Activated CD8-positive, alpha-beta memory T cell treated with anti-CD3 and anti-CD28 coated beads for 1 hour (primary cell): ENCODE results near the gene FEZF1.

Experiments
- DNase-seq, 2 donors: peaks; one replicate each; pipeline ENCODE4 v3.0.0-alpha.2; 2020; ENCODE audit warnings: low read depth in 1 of 2; ENCODE audit errors: extremely low read depth in 1 of 2

Gene FEZF1

DNA sequence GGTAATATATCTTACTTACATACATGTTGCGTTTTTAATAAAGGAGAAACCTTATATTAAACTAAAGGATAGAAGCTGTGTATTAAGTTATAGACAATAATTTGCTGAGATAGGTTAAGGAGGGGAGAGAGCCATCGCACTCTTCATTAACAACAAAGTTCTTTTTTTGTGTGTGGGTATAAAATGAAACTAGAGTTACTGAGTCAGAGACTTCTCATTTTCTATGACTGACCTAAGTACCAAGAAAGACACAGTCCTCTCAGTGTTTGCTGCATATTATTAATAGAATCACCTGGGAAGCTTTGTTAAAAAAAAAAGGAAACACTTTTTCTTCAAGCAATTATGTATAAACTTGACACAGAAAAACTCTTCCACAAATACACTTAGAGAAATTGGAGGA, 31.4 kb downstream of the FEZF1 start:
- no peak for DNase-seq

DNA sequence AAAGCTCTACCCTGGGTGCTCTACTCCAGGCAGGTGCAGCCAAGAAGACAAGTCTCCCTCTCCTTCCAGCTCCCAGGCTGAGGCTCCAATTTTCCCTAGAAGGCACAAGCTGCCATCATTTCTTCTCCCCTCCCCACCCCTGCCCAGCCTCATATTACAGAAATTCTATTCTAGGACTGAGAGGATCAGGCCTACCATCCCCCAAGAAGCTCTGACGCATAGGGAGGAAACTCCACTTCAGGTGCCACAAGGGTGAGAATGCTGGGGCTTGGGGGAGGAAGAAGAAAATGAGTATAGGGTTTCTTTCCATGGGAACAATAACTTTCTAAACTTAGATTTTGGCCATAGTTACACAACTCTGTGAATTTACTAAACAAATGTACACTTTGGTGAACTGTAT, 35.3 kb downstream of the FEZF1 start:
- no peak for DNase-seq

DNA sequence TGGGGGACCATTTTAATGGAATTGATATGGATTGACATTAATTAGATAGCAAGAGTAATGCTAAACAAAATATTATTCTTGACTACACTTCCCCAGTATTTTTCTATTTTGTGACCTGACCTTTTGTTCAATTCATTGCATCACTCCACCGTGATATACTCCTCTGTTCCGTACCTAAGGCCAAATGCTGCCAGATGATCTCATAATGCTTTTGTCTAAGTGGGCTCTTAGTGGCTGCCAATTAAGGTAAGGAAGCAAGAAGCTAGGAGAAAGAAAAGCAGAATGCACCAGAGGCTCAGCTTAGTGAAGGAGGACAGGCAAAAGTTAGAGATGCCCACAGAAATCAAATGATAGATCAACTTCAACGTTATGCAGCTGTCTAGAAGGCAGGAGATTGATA, 36.4 kb downstream of the FEZF1 start:
- DNase-seq = no peak

DNA sequence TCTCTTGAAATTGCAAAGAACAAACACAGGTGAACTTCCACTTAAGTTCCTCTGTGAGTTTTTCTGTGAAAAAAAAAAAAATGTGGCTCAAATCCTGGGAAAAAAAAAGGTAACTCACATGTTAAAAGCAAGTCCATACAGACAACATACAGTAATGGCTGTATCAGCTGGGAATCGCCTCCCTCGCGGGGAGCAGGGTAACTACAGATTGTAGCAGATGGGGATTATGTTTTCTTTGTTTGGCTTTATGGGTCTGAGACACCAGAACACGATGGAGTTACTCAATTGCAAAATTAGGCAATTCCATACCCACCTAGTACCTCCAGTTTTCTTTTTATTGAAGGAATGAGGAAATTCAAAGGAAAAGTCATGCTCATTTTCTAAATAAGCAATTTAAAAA, 42.3 kb downstream of the FEZF1 start:
- DNase-seq = no peak

DNA sequence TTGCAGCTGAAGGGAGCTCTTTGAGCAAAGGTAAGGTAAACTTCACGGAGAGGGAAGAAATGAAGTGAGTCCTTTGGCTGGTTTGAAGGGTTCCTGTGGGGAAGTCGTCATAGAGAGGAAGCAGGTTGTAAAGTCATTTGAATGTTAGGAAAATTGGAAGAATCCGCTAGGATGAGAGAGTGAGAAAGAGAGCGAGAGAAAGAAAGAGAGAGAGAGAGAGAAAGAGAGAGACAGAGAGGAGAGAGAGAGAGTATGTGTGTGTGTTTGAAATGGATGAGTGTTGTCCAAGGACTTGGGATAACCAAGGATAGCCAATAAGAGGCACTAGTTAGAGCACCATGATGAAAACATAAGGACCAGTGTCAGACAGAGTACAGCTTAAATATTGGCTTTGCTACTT, 43.1 kb downstream of the FEZF1 start:
- no peak for DNase-seq

DNA sequence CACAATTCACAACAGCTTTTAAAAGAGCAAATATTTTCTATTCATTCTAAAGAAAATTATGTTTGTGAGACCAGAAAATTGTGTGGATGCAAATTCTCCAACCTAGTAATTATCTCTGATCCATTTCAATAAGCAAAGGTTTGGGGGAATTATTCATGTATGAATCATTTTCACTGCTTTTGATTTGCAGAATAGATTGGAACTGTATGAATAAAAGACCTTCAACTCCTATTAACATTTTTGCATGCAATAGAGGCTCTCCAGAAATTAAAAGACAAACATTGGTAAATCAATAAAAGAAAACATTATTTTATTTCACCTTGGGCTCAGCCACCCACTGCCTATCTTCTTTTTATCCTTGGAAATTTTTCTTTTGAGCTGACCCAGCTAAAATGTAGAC, 43.5 kb downstream of the FEZF1 start:
- no peak for DNase-seq

DNA sequence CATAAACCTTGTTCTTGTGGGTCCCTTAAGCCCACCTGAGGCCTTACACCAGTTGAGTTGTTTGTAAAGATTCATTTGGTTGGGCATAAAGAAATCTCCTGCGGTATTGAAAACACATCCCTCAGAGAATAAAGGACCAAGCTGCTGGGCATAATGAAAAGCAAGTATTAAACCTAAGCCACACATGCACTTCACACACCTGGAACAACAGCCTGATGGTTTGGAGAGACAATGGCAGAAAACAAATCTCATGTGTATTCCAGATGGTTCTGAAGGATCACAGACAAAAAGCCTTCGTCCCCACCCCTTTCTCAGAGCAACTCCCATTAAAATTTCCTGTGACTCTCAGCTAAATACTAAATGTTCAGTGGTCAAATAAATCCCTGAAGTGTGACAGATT, 44.2 kb downstream of the FEZF1 start:
- no peak for DNase-seq

DNA sequence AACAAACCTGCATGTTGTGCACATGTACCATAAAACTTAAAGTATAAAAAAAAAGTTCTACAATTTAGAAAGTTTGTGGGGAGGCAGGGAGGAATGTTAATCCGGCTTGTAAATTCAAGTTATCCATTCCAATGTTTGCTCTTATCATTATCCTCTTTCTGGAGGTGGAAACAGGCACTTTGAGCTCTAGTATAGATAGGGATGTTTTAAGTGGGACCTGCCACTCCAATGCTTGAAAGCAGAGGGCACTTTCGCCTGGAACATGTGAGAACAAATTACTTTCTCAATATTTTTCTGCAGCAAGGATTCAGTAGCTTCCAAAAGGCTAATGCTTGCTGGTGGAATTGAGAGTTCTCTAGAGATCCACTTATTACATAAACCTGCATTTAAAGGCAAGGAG, 45.6 kb downstream of the FEZF1 start:
- DNase-seq = no peak

DNA sequence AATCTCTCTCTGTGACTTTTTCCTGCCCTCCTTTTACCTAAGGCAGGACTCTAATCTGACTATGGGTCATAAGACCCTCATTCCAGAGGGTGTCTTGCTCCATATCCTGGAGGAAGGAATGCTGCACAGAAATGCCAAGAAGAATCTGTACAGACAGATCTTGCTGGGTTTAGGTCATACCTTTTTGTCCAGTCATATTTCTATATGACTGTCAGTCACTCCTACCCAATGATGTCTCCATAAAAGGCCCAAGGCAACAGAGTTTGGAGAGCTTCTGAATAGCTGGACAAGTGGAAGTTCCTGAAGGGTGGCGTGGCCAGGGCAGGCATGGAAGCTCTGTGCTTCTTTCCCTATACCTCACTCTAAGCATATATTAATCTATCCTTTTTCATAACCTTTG, 47.5 kb downstream of the FEZF1 start:
- DNase-seq = no peak

DNA sequence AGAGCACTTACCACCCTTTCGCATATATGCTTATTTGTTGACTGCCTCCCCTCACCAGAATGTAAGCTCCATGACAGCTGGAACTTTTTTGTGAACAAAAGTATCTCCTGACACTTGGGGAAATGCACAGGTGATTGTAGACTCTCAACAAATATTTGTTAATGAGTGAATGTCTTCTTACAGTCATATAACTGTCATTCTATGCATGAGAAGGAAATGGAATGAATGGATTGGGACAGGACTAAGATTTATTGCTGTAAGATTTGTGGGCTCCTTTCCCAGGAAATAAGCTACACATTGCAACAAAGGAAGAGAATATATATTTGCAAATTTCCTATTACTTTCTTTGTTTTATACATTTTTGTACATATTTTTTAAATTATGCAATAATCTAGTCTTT, 48.5 kb downstream of the FEZF1 start:
- DNase-seq = no peak

DNA sequence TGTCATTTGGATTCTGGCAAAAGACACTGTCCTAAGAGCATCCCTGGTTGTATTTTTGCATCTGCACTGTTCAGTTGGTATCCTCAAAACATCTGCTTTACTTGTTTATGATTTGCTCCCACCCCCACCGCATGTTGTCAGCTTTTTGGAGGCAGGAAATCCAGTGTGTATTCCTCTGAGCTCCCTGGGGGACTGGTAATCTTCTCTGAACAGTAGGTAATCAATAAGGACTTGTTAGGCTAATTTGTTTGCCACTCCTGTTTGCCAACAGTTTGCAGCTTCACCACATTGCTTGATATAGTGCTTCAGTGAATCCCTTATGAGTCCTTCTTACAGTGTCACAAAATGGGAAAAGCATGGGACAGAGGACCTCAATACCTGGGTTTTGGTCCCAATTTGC, 49.1 kb downstream of the FEZF1 start:
- DNase-seq = no peak
